ENCODE results near the gene H2BK1. TPM values are rescaled to one million over a fixed set of nuclear protein-coding genes. Genes with fewer than 3 reads are reported as not detected.

The H2BK1 gene
- total and polyA plus RNA-seq, 2 of the 13 experiments (the other 11 are each of a cell fraction or from before 2014, with no cell fraction given): not detected

DNA sequence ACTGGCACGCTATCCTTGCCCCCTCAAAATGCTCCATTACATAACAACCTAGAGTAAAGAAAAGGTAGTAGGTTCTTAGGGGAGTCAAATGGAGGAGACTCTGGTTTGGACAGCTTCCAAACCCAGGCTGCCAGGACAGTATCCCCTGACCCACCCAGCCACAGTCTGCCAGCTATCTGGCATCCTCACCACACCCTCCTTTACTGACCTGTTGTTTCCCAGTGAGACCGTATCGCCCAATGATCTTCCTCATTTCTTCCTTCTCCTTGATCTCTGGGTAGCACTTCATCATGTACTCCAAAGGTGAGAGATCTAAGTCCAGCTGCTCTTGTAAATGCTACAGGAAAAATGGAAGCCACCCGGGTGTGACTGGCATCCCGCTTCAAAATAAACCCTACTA, 5.1 kb upstream of the H2BK1 start (continued):
- TF ChIP-seq SOX6 (IDR thresholded peaks at IDR 0.05) (no peak), SOX6 (CRISPR knock-in tag; IDR thresholded peaks at IDR 0.05) (no peak), GFI1 (CRISPR knock-in tag; IDR thresholded peaks at IDR 0.05; ENCODE audit: borderline replicate concordance) (no peak), THYN1 (CRISPR knock-in tag; IDR thresholded peaks at IDR 0.05; ENCODE audit: borderline replicate concordance, low read depth) (no peak), YEATS2 (CRISPR knock-in tag; IDR thresholded peaks at IDR 0.05; ENCODE audit: borderline replicate concordance) (no peak), TEAD2 (CRISPR knock-in tag; IDR thresholded peaks at IDR 0.05) (no peak)
- TF ChIP-seq, protein P1, sequence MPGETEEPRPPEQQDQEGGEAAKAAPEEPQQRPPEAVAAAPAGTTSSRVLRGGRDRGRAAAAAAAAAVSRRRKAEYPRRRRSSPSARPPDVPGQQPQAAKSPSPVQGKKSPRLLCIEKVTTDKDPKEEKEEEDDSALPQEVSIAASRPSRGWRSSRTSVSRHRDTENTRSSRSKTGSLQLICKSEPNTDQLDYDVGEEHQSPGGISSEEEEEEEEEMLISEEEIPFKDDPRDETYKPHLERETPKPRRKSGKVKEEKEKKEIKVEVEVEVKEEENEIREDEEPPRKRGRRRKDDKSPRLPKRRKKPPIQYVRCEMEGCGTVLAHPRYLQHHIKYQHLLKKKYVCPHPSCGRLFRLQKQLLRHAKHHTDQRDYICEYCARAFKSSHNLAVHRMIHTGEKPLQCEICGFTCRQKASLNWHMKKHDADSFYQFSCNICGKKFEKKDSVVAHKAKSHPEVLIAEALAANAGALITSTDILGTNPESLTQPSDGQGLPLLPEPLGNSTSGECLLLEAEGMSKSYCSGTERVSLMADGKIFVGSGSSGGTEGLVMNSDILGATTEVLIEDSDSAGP (CRISPR knock-in tag; IDR thresholded peaks at IDR 0.05; ENCODE audit: borderline replicate concordance): no peak

DNA sequence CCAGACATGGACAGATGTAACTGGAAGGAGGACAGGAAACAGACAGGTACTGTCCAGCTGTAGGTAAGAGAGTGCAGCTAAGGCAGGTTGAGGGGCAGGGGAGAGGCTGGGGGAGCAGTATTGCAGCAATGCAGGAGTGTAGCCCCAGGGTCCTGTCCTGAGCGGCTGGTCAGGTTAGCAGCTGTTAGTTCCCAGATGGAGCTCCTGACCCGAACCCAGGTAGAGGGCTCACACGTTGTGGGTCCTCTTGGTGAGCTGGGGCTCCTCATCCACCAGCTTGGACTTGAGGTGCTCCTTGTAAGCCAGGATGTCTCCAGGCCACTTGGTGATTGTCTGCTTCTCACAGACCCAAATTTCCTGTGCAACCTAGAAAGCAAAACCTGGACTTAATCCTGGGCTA, 3.5 kb upstream of the H2BK1 start:
- no peaks in the 10 kb centered on the region for H3K9me3 ChIP-seq (ENCODE audit: low read length)
- POLR2A ChIA-PET: no interaction called here
- in situ Hi-C loops (cut with HindIII; ENCODE audit: extremely low pct_ligation_motif_present, low pct_unique_long_range_greater_than_20kb): no loop called here
- no peak overlapping the region for H3K4me3 ChIP-seq (replicated peaks in 1 of 3; ENCODE audit: insufficient read depth in 1 of 3, low read depth in 2 of 3, low read length in 3 of 3)
- no peak overlapping the region for H3K27ac ChIP-seq (ENCODE audit: extremely low read length, insufficient read depth, low read length)
- no peak overlapping the region for H3K4me2 ChIP-seq (ENCODE audit: low read depth, low read length)
- H3K27me3 ChIP-seq (ENCODE audit: control insufficient read depth in 1 of 2, insufficient read depth in 2 of 2, low read length in 2 of 2): no peaks in the 10 kb centered on the region
- intact Hi-C loops (cut with micrococcal nuclease; ENCODE audit: unreplicated experiment): no loop called here
- no TSS peak for BruUV-seq (replicated peaks)
- ATAC-seq: no peak
- no peaks in the 10 kb centered on the region for H3K79me2 ChIP-seq (ENCODE audit: insufficient read depth, low read length)
- no peaks in the 10 kb centered on the region for H3K4me1 ChIP-seq (ENCODE audit: insufficient read depth, low read length)
- no CpG with 5 or more reads among the region's 3 CpGs for WGBS (ENCODE audit: low lambda C conversion rate)
- no peaks in the 10 kb centered on the region for H4K20me1 ChIP-seq (ENCODE audit: insufficient read depth, low read length)
- FAIRE-seq: no peak
- CTCF ChIA-PET (ENCODE audit: low intra/inter-chr PET ratio, low total read pairs): no interaction called here
- H3K36me3 ChIP-seq (replicated peaks in 1 of 2; ENCODE audit: control insufficient read depth in 1 of 2, insufficient read depth in 2 of 2, low read length in 2 of 2): peaks cover 21 to 53% of the 10 kb centered on the region in 2 experiments; a peak in 4 of 5 replicates
- no peak overlapping the region for H2AFZ ChIP-seq (ENCODE audit: low read length)
- no peak overlapping the region for H3K9ac ChIP-seq (ENCODE audit: insufficient read depth, low read depth, low read length)
- no peak for DNase-seq (ENCODE audit: low spot score)
- TF ChIP-seq, protein P2, sequence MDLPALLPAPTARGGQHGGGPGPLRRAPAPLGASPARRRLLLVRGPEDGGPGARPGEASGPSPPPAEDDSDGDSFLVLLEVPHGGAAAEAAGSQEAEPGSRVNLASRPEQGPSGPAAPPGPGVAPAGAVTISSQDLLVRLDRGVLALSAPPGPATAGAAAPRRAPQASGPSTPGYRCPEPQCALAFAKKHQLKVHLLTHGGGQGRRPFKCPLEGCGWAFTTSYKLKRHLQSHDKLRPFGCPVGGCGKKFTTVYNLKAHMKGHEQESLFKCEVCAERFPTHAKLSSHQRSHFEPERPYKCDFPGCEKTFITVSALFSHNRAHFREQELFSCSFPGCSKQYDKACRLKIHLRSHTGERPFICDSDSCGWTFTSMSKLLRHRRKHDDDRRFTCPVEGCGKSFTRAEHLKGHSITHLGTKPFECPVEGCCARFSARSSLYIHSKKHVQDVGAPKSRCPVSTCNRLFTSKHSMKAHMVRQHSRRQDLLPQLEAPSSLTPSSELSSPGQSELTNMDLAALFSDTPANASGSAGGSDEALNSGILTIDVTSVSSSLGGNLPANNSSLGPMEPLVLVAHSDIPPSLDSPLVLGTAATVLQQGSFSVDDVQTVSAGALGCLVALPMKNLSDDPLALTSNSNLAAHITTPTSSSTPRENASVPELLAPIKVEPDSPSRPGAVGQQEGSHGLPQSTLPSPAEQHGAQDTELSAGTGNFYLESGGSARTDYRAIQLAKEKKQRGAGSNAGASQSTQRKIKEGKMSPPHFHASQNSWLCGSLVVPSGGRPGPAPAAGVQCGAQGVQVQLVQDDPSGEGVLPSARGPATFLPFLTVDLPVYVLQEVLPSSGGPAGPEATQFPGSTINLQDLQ (CRISPR knock-in tag; IDR thresholded peaks at IDR 0.05): no peak
- no peak for TF ChIP-seq SOX5 (CRISPR knock-in tag; IDR thresholded peaks at IDR 0.05; ENCODE audit: borderline replicate concordance)
- TF ChIP-seq TAF15 (IDR thresholded peaks at IDR 0.05; ENCODE audit: low read depth, low read length, poor library complexity, severe bottlenecking): no peak
- TF ChIP-seq NFYB (CRISPR knock-in tag; IDR thresholded peaks at IDR 0.05): no peak
- TF ChIP-seq, protein P3, sequence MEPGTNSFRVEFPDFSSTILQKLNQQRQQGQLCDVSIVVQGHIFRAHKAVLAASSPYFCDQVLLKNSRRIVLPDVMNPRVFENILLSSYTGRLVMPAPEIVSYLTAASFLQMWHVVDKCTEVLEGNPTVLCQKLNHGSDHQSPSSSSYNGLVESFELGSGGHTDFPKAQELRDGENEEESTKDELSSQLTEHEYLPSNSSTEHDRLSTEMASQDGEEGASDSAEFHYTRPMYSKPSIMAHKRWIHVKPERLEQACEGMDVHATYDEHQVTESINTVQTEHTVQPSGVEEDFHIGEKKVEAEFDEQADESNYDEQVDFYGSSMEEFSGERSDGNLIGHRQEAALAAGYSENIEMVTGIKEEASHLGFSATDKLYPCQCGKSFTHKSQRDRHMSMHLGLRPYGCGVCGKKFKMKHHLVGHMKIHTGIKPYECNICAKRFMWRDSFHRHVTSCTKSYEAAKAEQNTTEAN (CRISPR knock-in tag; conservative IDR thresholded peaks at IDR 0.05): no peak
- no peak for TF ChIP-seq PCBP2 (optimal IDR thresholded peaks at IDR 0.05; ENCODE audit: low read depth, low read length, poor library complexity, severe bottlenecking)
- TF ChIP-seq, protein P4, sequence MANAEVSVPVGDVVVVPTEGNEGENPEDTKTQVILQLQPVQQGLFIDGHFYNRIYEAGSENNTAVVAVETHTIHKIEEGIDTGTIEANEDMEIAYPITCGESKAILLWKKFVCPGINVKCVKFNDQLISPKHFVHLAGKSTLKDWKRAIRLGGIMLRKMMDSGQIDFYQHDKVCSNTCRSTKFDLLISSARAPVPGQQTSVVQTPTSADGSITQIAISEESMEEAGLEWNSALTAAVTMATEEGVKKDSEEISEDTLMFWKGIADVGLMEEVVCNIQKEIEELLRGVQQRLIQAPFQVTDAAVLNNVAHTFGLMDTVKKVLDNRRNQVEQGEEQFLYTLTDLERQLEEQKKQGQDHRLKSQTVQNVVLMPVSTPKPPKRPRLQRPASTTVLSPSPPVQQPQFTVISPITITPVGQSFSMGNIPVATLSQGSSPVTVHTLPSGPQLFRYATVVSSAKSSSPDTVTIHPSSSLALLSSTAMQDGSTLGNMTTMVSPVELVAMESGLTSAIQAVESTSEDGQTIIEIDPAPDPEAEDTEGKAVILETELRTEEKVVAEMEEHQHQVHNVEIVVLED (CRISPR knock-in tag; IDR thresholded peaks at IDR 0.05; ENCODE audit: borderline replicate concordance): no peak
